ENCODE results near the gene DDOST. TPM values are rescaled to one million over a fixed set of nuclear protein-coding genes. Genes with fewer than 3 reads are reported as not detected.

Gene DDOST
- total and polyA plus RNA-seq, 10 of the 15 experiments (the other 5 are each of a cell fraction or from before 2014, with no cell fraction given), result 100 to 274 (median 201) TPM

DNA sequence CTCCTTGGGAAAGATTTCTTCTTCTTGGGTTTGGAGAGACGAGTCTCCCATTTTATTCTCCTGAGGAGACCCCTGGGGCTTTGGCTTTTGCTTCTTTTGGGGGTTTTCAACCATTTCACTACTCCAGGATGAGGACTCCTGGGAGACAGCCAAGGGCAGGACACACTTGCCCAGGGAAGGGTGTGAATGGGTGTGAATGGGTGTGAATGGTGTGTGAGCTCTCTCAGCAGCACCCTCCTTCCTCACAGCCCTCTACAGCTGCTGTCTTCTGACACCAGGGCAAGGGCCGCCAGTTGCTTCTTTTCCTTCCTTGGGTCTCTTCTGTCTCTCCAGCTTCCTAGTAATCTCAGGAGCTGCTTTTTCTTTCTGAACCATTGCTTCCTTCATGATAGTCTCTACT is 32.5 kb upstream of the DDOST start:
- ATAC-seq (no peak), DNase-seq (ENCODE audit: low read depth, low spot score) (no peak), FAIRE-seq (no peak)
- ChIA-PET SMC1A (ENCODE audit: uncharacterized antibody, unreplicated experiment) (no interaction called here), POLR2A (interaction anchor here (0.6 kb wide), 1 partner anchor 155 kb away, joined by 4 read pairs; no protein-coding TSS in a partner anchor), RAD21 (ENCODE audit: unreplicated experiment) (interaction anchor here (1.4 kb wide), 1 partner anchor 501 kb away, joined by 3 read pairs; no protein-coding TSS in a partner anchor), CTCF (interaction anchor here (0.7 to 4.6 kb wide), 3 partner anchors 40 to 498 kb away, joined by 3 to 120 read pairs (median 3); no protein-coding TSS in a partner anchor)
- no peak overlapping the region for H3K4me3 ChIP-seq
- no peak overlapping the region for H2AFZ ChIP-seq (ENCODE audit: control insufficient read depth, low read depth, low read length)
- WGBS (ENCODE audit: insufficient coverage, insufficient replicate concordance, low lambda C conversion rate, missing lambda C conversion rate), result 4% methylated on average over 2 of the region's 2 CpGs
- no peaks in the 10 kb centered on the region for H3K36me3 ChIP-seq (ENCODE audit: control insufficient read depth in 2 of 2, insufficient read depth in 2 of 2, low read length in 1 of 2)
- no peaks in the 10 kb centered on the region for H3K9me3 ChIP-seq (replicated peaks; ENCODE audit: control insufficient read depth, insufficient read depth, low read length)
- no peak for TF ChIP-seq RAD51 (IDR thresholded peaks at IDR 0.05)
- TF ChIP-seq, protein P1, sequence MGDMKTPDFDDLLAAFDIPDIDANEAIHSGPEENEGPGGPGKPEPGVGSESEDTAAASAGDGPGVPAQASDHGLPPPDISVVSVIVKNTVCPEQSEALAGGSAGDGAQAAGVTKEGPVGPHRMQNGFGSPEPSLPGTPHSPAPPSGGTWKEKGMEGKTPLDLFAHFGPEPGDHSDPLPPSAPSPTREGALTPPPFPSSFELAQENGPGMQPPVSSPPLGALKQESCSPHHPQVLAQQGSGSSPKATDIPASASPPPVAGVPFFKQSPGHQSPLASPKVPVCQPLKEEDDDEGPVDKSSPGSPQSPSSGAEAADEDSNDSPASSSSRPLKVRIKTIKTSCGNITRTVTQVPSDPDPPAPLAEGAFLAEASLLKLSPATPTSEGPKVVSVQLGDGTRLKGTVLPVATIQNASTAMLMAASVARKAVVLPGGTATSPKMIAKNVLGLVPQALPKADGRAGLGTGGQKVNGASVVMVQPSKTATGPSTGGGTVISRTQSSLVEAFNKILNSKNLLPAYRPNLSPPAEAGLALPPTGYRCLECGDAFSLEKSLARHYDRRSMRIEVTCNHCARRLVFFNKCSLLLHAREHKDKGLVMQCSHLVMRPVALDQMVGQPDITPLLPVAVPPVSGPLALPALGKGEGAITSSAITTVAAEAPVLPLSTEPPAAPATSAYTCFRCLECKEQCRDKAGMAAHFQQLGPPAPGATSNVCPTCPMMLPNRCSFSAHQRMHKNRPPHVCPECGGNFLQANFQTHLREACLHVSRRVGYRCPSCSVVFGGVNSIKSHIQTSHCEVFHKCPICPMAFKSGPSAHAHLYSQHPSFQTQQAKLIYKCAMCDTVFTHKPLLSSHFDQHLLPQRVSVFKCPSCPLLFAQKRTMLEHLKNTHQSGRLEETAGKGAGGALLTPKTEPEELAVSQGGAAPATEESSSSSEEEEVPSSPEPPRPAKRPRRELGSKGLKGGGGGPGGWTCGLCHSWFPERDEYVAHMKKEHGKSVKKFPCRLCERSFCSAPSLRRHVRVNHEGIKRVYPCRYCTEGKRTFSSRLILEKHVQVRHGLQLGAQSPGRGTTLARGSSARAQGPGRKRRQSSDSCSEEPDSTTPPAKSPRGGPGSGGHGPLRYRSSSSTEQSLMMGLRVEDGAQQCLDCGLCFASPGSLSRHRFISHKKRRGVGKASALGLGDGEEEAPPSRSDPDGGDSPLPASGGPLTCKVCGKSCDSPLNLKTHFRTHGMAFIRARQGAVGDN (IDR thresholded peaks at IDR 0.05), result no peak
- TF ChIP-seq KAT2A (conservative IDR thresholded peaks at IDR 0.05; ENCODE audit: control insufficient read depth, low read depth, low read length), result no peak
- no peak for TF ChIP-seq MTA2 (IDR thresholded peaks at IDR 0.05; ENCODE audit: low read depth)
- TF ChIP-seq, protein P2, sequence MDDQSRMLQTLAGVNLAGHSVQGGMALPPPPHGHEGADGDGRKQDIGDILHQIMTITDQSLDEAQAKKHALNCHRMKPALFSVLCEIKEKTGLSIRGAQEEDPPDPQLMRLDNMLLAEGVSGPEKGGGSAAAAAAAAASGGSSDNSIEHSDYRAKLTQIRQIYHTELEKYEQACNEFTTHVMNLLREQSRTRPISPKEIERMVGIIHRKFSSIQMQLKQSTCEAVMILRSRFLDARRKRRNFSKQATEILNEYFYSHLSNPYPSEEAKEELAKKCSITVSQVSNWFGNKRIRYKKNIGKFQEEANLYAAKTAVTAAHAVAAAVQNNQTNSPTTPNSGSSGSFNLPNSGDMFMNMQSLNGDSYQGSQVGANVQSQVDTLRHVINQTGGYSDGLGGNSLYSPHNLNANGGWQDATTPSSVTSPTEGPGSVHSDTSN (IDR thresholded peaks at IDR 0.05; ENCODE audit: insufficient replicate concordance, low read depth, low read length), result no peak
- TF ChIP-seq SREBF2 (IDR thresholded peaks at IDR 0.05; ENCODE audit: low read length), result no peak
- TF ChIP-seq HDAC2 (IDR thresholded peaks at IDR 0.05), result no peak
- no peak for TF ChIP-seq RFX5 (IDR thresholded peaks at IDR 0.05; ENCODE audit: low read depth, low read length)
- TF ChIP-seq NBN (IDR thresholded peaks at IDR 0.05), result no peak
- no peak for TF ChIP-seq SP1 (IDR thresholded peaks at IDR 0.05; ENCODE audit: low read depth, low read length)
- TF ChIP-seq STAT1 (conservative IDR thresholded peaks at IDR 0.05), result no peak
- TF ChIP-seq IRF4 (IDR thresholded peaks at IDR 0.05; ENCODE audit: low read depth, low read length), result no peak
- TF ChIP-seq TCF3 (IDR thresholded peaks at IDR 0.05; ENCODE audit: borderline replicate concordance, insufficient read depth, low read depth, low read length), result no peak
- TF ChIP-seq ZNF274 (IDR thresholded peaks at IDR 0.05; ENCODE audit: insufficient read depth, insufficient read length), result no peak
- TF ChIP-seq JUNB (IDR thresholded peaks at IDR 0.05), result no peak
- no peak for TF ChIP-seq PML (IDR thresholded peaks at IDR 0.05; ENCODE audit: low read length)
- no peaks in the 10 kb centered on the region for H3K79me2 ChIP-seq (ENCODE audit: control insufficient read depth, insufficient read depth, low read length)
- intact Hi-C loops (cut with micrococcal nuclease; ENCODE audit: unreplicated experiment), result loop anchor here (10.0 kb wide), 1 partner anchor 291 kb away; no protein-coding TSS in a partner anchor
- no peaks in the 10 kb centered on the region for H4K20me1 ChIP-seq (ENCODE audit: control insufficient read depth, insufficient read depth)
- H3K4me1 ChIP-seq (ENCODE audit: control insufficient read depth, insufficient read depth, low read length), result peaks cover 6% of the 10 kb centered on the region
- no peaks in the 10 kb centered on the region for H3K27me3 ChIP-seq (replicated peaks in 1 of 2; ENCODE audit: control insufficient read depth in 2 of 2, insufficient read depth in 2 of 2, low read length in 1 of 2)
- H3K27ac ChIP-seq (ENCODE audit: control insufficient read depth, insufficient read depth), result no peak overlapping the region
- H3K9ac ChIP-seq (ENCODE audit: control insufficient read depth, insufficient read depth, low read length), result no peak overlapping the region
- BruUV-seq (replicated peaks), result no TSS peak
- in situ Hi-C loops (cut with MboI), result no loop called here
- no peak overlapping the region for H3K4me2 ChIP-seq (ENCODE audit: control insufficient read depth, insufficient read depth)
